Measurements from ENCODE around the gene REEP1. TPM values are rescaled to one million over a fixed set of nuclear protein-coding genes. Genes with fewer than 3 reads are reported as not detected.

REEP1 gene
- total RNA-seq, 1 donor from 2014 or later: 4.9 TPM

DNA sequence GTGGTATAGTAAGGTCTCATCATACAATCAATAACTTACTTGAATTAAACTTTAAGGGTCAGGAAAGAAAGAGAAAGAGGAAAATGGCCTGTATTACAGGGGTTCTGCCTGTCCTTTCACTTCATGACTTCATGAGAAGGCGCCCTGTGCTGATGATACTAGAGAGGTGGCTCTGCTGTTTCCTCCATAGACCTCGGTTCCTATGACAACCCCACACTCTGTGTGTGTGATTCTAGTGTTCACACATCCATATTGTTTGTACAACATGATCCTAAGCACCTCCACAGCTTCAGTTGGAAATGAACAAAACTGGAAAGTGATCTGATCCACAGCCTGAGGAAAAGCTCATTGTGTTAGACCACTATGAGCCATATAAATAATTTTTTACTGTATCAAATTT is 7.0 kb upstream of the REEP1 start:
- no peak for DNase-seq

DNA sequence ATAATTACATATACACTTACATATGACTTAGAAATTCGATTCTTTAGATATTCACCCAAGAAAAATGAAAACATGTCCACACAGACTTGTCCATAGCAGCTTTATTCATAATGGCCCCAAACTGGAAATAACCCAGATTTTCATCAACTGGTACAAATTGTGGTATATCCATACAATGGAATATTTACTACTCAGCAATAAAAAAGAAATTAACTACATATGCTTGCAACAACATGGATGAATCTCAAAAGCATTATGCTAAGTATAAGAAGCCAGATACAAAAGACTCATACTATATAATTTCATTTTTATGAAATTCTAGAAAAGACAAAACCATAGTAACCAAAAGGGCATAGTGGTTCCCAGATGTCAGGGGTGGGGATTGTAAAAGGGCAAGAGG is 5.1 kb upstream of the REEP1 start:
- DNase-seq: no peak

DNA sequence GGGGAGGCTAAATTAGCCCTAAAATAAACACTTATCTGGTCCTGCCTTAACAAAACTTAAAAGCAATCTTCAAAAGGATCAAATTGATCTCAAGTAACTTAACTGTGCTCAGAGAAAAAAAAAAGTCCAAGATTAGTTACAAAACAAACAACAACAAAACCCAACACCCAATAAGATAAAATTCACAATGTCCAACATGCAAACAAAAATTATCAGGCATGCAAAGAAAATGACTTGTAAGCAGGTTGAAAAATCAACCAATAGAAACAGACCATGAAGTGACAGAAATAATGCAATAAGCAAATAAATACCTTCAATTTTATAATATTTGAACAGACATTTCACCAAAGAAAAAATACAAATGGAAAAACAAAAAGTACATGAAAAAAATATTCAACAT is 4.0 kb upstream of the REEP1 start:
- DNase-seq: no peak

DNA sequence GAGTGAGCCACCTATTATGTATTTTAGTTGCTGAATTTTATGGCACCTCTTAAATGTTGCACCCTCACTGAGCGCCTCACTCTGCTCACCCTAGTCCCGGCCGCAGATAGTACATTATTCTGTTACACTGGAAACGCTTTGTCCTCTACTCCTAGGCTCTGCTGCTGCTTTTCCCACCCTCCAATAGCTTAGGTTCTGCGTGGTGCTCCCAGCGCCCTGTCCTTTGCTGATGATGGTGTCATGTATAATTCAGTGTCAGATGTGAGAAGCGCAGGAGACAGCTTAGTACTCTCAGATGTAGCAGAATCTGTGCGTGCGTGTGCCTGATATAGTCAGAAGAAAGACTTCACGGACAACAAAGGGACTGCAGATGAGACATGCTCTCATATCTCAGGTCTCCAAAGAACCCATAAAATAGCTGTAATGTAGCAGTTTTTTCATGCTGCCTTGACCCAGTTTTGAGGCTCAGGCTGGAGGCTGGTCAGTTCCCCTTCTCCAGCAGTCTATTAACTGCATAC is 1.4 kb upstream of the REEP1 start:
- DNase-seq: no peak

DNA sequence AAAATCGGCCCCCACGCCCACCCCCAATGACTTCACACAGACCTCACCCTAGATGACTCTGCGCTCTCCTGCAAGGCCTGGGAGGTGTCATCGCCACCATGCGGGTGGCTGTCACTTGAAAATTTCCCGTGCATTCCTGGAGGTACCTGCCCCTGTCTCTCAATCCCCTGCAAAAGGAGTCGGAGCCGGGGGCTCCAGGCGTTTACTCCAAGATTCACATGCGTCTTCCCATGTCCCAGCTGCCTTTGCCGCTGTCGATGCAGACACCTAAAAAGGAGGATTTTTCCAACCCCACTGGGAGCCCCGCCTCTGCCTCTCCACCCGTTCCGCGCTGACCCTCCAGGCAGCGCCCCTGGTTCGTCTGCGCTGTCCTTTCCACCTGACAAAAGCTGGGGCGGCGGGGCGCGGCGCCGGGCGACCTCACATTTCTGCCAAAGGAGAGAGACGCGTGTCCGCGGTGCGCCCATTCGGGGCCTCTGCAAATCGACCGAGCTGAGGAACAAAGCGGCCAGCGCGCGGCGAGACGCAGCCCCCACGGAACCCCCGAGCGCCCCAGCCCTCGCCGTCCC is 667 bp downstream of the REEP1 start:
- no peak for DNase-seq

DNA sequence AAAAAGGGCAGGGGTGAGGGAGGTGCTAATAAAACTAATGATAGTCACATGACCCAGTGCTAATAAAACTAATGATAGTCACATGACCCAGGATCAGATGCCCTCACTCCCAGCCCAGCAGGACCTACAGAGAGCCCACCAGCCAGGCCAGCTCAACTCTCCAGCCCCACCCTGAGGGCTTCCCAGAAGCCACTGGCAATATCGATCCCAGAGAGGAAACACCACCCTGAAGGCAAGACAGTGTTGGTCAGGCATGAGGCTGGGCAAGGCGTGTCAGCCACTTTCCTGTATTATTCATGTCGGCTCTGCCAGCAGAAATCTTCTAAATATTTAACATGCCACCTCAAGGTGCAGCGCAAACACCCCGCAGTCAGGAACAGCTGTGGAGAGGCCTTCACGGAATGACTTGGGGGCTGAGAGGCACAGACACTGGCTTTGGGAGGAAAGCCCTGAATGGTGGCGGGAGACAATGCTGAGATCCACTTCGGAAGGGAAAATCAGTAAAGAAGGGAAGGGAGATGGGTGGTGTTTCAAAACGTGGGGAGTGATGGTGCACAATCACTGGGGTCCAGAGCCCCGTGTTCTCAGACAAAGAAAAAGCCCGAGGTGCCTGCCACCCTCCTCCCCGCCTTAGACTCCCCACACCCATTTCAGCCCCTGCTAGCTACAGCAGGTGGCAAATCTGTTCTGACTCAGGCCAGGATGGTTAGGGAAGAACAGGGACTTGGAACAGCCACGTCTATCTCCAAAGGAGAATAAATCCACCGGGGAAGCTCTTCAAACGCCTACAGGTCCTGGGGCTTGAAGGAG is 1.4 kb downstream of the REEP1 start:
- no peak for DNase-seq

DNA sequence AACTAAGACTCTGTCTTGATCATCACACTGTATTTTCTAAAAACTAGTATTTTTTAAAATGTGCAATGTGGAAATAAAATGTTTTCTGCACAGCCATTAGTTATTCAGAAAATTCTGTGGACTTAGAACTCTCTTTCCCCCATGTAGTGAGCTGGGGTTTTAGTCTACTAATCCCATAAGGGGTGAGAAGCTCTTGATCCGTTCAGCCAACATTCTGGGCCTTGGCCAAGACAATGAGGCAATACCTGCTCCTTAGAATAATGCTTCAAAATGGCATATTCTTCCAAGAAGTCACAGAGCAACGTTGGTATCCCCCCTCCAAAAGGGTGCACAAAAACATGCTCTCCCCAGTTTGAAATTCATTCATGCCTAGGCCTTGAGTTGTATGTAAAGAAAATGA is 4.0 kb downstream of the REEP1 start:
- no peak for DNase-seq

DNA sequence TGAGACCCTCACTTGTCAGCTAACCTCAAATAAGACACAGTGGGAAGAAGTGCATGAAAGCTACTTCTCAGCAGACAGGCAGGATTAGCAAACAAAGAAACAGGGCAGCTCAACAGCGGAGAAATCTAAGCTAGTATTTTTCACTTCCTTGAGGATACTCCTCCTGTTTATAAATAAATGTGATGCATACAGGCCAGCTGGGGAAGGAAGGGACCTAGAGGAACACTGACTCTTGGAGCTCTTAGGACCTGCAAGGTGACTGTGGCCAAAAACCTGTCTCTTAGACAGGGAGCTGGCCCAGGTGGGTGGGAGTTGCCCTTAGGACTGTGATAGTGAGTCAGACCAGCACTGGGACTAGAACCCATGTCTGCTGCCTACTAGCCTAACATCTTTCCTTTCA is 4.8 kb downstream of the REEP1 start:
- DNase-seq: no peak

DNA sequence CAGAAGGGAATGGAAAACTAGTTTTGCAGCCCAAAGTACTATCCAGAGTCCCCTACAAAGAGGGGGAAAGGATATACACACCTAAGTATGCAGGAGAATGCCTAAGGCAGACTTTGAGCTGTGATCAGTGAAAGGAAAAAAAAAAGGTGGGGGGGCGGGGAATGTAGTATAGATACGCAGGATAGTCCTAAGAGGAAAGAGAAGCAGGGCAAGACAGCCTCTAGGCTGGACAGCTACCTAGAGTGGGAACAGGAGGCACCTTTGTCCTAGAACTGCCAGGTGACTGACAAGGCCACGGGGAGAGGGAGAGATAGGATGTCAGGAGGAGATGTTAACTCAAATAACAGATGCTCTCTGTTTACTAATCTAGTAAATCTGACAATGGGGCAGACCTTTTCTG is 6.0 kb downstream of the REEP1 start:
- DNase-seq: no peak

DNA sequence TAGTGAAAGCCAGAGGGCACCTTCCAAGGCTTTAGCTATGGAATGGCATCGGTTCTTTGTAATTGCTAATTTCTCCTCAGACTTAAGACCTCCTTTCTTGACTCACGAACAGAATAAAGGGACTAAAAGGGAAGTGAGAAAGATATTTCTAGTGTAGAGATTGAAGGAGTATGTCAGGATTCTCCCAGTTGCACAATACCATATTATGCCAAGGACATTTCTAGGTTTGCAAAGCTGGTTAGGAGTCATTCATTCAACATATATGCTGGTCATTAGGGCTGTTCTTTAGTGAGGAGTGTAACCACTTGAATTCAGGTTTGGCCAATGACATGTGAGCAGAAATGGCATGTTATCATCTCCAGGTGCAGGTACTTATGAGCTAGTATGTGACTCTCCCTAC is 7.4 kb downstream of the REEP1 start:
- no peak for DNase-seq

DNA sequence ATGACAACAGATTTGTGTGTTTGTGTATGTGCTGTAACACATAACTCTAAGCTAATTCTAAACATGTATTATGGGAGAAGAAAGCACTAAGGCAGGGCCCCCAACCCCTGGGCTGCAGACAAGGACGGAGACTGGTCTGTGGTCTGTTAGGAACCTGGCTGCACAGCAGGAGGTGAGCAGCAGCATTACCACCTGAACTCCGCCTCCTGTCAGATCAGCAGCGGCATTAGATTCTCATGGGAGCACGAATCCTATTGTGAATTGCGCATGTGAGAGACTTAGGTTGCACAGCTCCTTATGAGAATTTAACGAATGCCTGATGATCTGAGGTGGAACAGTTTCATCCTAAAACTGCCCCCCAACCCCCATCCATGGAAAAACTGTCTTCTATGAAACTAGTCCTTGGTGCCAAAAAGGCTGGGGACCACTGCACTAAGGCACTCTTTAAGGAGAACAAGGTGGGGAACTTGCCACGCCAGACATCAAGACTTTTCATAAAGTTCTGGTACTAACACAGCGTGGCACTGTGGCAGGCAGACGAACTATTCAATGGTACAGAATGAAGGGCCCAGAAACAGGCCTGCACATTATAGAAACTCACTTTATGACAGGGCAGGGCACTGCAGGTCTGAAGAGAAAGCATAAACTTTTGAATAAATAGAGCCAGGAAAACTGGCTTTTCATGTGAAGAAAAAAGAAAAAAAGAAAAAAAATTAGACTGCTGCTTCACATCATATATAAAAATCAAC is 14.0 kb downstream of the REEP1 start:
- no peak for DNase-seq

DNA sequence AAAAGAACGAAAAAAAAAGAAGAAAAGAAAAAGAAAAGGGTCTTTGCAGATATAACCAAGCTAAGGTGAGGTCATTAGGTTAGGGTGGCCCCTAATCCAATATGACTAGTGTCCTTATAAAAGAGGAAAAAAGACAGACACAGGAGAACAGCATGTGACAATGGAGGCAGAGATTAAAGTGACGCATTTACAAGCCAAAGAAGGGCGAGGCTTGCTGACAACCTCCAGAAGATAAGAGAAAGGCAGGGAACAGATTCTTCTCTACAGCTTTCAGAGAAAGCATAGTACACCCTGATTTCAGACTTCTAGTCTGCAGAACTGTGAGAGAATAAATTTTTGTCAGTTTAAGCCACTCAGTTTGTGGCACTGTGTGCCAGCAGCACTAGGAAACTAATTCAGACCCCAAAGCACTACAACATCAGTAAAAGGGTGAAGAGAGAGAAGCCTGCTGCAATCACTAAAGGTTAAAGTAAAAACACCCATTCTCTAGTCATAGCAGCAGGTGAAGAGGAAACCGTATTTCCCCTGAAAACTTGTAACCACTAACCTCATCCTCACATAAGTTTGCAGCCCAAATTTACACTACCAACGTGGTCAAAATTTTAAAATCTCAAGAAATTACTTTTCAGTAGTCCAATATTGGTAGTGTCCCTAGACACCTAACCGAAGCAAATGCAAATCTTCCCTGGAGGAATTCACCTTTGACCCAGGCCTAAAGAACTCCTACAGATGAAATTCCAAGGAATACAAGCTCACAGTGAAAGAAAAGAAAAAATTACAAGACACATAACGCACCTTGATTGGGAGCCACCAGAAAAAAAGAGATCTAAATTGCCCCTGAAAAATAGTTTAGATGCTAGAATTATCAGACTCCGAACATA is 17.5 kb downstream of the REEP1 start:
- no peak for DNase-seq

DNA sequence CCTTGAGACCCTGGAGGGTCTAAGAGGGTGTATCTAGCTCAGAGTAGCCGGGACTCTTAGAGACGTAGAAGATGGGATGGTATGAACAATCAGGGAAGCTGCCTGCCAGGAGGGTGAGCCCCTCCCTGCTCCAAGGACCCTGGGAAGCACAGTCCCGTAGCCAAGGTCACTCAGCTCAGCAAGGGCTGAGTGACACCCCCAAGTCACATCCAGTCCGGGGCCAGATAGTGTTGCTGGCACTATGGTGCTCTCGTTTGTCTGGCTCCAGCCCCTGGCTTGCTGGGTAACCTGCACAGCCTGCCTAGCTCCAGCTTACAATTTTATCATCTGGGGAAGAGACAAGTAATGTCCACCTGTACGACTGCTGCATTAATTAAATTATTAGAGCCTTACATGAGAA is 22.3 kb downstream of the REEP1 start:
- no peak for DNase-seq

DNA sequence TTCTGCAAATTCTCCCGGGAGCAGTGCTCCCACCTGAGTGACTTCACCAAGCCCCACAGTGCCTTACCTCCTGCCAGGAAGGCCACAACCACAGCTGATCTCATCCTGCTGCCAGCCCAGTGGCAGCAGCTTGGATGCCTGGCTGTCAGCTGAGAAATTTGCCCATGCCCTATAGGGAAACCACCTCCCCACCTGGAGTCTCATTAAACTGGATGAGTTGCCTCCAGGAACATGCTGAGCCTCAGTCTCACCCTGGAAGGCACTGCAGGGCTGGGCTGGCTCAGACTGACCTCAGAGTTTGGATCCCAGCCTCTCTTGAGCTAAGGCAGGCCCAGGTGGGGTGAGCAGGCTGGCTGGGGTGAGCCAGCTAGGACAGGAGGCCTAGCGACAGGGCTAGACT is 23.3 kb downstream of the REEP1 start:
- DNase-seq: no peak

DNA sequence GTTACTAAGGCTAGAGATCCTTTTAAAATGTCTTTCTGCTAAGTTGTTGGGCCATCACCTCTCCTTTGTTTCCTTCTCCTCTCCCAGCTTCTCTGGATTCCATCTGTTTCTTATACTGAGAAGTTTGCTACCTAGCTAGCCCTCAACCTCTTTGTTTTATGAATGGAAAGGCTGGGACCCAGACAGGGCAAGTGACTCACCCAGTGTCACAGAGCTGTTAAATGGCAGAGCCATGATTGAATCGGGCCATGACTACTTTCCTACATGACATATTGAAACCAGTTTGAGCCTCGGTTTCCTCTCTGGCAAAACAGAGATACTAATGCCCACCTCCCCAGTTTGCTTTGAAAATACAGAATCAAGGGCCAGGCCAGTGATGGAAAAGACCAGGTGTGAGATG is 24.1 kb downstream of the REEP1 start:
- no peak for DNase-seq

DNA sequence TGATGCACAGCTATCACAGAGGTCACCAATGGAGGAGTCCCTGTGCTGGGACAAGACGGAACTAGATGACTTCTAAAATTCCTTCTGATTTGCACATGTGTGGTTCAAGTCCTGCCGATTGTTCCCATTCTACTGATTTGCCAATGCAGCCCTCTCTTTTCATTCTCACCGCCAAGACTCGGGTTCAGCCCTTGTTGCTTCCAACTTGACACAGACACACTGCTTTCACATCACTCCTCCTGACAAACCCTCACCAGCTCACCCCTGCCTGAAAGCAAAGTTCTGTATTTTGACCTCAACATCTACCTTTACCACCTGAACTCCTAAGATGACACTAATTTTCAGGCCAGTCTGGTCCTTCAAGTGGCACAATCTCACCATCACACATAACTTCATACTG is 25.5 kb downstream of the REEP1 start:
- DNase-seq: no peak

DNA sequence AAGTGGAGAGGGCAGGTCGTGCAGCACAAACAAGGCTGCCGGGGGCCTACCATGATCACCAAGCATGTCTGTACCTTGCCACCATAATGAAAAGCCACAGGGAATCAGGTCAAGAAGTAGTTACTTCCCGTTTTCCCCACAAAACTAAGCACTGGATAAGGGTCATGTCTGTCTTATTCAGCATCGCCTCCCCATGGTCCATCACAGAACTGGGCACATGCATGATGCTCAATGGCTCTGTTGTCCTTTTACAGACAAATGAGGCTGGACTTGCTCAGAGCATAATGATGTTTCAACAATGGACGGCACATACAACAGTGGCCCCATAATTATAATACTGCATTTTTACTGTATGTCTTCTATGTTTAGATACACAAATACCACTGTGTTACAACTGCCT is 27.5 kb downstream of the REEP1 start:
- DNase-seq: no peak

DNA sequence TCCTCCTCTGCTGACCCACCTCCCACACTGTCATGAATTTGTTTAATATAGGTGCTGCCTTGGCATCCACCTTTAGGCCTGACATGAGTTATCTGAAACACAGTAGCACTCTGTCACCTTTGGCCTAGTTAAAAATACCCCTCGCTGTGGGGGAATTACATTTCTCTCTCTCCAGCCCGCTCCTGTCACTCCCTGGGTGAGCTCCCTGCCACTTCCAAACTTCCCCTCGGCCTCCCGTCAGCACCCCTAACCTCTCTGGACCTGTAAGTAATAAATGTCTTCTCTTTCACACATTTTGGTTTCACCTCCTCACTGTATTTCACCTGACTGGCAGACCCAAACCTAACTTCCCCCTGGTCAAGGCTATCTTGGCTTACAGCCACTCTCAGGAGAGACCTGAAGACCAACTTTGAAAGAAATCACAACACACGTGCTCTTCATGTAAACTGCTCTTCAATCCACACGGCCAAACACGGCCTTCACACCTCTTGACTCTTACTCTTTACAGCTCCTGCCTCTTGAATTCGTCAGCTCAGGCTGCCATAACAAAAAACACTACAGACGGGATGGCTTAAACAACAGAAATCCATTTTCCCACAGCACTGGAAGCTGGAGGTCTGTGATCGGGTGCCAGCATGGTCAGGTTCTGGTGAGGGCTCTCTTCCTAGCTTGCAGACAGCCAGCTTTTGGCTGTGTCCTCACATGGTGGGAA is 28.3 kb downstream of the REEP1 start:
- no peak for DNase-seq

DNA sequence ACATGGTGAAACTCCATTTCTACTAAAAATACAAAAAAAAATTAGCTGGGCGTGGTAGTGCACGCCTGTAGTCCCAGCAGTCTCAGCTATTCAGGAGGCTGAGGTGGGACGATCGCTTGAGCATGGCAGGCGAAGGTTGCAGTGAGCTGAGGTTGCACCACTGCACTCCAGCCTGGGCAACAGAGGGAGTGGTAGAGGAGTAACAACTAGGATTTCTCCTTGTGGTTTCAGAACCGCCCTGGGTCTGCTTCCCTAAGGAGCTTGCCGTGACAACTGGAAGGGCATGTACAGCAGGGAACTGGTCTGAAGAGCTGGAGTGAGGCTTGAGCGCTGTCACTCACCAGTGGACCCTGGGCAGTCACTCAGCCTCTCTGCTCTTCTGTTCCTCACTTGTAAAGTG is 29.1 kb downstream of the REEP1 start:
- no peak for DNase-seq

DNA sequence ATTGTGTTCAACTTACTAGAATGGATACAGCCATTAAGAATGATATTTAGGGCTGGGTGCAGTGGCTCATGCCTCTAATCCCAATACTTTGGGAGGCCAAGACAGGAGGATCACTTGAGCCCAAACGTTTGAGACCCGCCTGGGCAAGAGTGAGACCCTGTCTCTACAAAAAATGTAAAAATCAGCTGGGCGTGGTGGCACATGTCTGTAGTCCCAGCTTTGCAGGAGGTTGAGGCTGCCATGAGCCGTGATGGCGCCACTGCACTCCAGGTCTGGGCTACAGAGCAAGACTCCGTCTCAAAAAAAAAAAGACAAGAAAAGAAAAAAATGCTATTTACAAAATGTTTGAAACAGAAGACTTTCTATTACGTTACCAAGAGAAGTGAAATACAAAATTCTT is 30.0 kb downstream of the REEP1 start:
- no peak for DNase-seq

DNA sequence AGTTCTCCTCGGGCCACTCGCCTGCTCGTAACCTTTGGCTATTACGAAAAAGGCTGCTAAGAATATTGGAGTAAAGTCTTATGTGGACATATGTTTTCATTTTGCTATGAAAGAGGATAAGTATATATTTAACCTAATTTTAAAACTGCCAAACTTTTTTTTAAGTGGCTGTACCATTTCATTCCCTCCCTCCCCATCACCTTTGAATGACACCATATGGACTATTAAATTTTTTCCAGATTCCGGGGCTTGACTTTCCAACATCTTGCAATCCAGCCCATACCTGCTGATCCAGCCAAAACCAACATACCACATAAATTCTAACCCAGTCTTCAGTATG is 31.5 kb downstream of the REEP1 start:
- DNase-seq: no peak

DNA sequence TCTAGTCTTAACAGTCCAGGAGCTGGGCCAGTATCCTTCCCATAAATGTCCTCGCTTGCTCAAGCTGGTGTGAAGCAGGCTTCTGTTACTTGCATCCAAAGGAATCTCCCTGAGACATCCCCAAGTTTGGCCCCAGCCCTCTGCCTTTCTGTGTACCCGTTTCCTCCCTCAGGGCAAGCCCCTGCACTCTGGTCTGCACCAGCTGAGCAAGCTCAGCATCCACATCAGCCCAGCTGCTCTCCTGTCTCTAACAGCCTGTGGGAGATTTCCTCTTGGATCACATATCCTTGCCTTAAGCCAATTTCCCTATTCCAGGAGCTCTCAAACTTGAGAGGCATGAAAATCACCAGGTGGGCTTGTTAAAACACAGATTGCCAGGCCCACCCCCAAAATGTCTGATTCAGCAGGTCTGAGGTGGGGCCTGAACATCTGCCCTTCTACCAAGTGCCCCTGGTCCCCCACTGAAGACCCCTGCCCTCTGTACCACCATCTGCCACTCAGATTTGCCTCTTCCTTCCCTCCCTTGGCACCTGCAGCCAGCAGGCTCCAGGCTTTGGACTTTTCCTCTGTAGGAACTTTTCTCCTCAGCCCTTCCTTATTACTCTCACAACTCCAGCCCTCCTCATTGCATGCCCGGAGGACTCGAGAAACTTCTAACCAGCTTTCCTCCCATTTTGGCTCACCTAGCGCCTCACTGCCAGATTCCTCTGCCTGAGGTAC is 32.1 kb downstream of the REEP1 start:
- DNase-seq: no peak

Data from dermis blood vessel endothelial cell (primary cell).